Transverse colon (tissue), 4 donors: Measurements from ENCODE around the gene SLCO4A1.

Source experiments
- CTCF ChIP-seq, 5 experiments: fragments of 200-600 bp in 3 of 5; fragments of 450-650 bp in 2 of 5; sonication (generic) in 3 of 5; IDR thresholded peaks; 1 replicate in 2 of 5; 2 replicates in 3 of 5; pipeline ENCODE4 v1.5.1; 2016 to 2017; ENCODE audit warnings: antibody characterized with exemption in 5 of 5, inconsistent platforms in 3 of 5, mild to moderate bottlenecking in 2 of 5, moderate library complexity in 1 of 5
- EP300 ChIP-seq: sonication (generic); formaldehyde crosslinking; IDR thresholded peaks from one replicate; pipeline ENCODE4 v1.6.1; 2017; ENCODE audit warnings: antibody characterized with exemption, low read depth
- POLR2A ChIP-seq: fragments of 450-650 bp; IDR thresholded peaks from one replicate; pipeline ENCODE4 v1.6.1; 2016; ENCODE audit warnings: antibody characterized with exemption, mild to moderate bottlenecking, moderate library complexity
- POLR2AphosphoS5 ChIP-seq, 3 donors: sonication (generic); formaldehyde crosslinking; IDR thresholded peaks; one replicate each; pipeline ENCODE4 v1.6.1; 2016; ENCODE audit warnings: antibody characterized with exemption in 3 of 3

GRCh38 chr20:62611819-62612218 lies 30.5 kb upstream of the SLCO4A1 start:
- TF ChIP-seq CTCF (IDR thresholded peaks at IDR 0.05) (no peak), POLR2A (no peak), POLR2AphosphoS5 (IDR thresholded peaks at IDR 0.05) (no peak), EP300 (no peak)
